ENCODE data around the gene LHX6.
A peak's percentile ranks its signal among the peaks of the same experiment; 100 is the strongest.

Gene LHX6

DNA sequence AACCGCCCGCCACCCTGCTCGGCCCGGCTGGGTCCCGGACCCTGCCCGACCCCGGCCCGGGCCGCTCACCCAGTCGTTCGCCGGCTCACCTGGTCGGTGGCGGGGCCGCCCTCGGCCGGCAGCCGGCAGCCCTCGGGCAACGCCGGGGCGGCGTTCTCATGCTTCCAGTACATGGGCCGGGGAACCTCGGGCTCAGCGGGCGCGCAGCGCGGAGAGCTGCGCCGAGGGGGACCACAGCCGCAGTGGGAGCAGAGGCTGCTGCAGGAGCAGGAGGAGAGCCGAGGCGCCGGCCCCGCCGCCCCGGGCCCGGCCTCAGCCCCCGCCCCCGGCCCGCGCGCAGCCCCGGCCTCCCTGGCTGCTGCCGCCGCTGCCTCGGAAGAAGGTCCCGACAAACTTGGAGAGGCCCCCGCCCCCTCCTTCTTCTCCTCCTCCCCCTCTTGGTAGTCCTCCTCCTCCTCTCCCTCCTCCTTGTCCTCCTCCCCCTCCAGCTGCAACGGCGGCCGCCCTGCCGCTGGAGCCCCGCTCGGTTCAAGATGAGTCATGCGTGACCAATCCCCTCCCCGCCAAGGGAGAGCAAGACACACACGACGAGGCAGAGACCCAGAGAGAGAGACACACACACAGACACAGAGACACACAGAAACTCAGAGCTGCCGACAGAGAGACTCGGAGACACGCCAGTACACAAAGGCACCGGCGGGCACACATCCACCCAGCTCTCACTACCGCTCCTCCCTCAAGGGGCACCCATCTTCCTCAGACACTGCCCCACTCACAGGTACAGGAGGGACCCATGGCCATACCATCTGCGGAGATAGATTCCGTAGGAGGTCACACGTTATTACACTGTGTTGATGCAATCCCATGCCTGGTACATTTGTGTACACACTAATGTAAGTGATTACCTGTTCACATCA is at the start of gene LHX6:
TSS of gene LHX6 (minus strand) at position 390 of the 917 bp plus-strand sequence. CDS start at position 173, 217 bp downstream.
- no peak for DNase-seq

DNA sequence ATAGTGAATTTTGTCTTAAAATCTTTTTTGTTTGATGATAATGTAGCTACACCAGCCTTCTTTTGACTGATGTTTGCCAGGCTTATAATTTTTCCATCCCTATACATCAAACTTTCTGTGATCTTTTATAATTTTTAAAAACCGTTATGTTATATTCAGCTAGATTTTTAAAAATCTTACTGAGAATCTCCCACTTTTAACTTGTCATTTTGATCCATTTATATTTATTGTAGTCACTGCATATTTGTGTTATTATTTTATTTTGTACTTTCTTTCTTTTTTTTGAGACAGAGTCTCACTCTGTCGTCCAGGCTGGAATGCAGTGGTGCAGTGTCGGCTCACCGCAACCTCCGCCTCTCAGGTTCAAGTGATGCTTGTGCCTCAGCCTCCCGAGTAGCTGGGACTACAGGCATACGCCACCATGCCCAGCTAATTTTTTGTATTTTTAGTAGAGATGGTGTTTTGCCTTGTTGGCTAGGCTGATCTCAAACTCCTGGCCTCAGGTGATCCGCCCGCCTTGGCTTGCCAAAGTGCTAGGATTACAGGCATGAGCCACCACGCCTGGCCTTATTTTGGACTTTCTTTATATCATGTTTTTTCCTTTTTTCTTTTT is 48.6 kb upstream of the LHX6 start:
- no peak for DNase-seq

DNA sequence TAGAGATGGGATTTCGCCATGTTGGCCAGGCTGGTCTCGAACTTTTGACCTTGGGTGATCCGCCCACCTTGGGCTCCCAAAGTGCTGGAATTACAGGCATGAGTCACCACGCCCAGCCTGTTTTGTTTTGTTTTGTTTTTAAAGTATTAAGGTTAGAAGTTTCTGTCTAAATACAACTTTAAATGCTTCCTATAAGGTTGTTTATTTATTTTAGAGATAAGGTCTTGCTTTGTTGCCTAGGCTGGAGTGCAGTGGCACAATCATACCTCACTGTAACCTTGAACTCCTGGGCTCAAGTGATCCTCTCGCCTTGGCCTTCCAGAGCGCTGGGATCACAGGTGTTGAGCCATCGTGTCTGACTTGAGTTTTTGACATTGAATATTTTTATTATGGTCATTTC is 47.3 kb upstream of the LHX6 start:
- no peak for DNase-seq

DNA sequence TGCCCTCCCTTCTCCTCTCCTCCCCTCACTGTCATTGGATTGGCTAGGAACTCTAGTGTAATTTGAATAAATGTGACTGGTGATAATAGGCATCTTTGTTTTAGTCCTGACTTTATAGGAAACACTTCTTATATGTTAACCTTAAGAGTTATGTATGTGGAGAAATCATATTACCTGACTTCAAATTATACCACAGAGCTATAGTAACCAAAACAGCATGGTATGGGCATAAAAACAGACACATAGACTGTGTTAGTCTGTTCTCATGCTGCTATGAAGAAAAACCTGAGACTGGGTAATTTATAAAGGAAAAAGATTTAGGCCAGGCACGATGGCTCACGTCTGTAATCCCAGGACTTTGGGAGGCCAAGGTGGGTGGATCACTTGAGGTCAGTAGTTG is 45.3 kb upstream of the LHX6 start:
- DNase-seq, result no peak

DNA sequence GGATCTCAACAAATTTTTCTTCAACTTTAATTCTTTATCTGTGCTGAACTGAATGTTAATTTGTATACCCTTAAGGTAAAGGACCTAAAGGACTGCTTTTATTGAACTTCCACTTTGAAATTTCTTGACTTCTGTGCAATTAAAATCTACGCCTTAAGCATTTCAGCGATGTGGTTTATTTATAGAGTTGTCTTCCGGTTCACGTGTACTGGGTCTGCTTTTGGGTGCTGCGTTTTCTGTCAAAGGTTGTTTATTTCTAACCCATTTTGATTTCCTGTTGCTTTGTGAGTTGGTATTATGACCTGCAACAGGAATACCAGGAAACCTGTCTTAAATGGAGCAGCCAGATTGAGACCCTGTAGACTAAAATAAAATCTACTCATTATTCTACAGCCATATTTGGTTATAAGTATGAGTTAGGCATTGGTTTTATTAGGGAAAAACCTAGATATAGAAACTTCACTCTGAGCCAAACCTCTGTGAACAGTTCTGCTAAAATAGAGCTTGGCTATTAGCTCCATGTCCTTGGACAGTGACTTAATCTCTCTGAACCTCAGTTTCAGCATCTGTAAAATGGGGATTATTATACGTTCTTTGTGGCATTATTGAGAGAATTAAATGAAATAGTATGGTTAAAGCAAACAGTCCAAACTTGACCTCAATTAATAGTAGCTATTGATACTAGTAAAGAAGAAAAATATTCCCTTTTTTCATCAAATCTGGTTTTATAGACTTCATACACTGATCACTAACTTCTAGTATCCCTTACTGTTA is 39.5 kb upstream of the LHX6 start:
- no peak for DNase-seq

DNA sequence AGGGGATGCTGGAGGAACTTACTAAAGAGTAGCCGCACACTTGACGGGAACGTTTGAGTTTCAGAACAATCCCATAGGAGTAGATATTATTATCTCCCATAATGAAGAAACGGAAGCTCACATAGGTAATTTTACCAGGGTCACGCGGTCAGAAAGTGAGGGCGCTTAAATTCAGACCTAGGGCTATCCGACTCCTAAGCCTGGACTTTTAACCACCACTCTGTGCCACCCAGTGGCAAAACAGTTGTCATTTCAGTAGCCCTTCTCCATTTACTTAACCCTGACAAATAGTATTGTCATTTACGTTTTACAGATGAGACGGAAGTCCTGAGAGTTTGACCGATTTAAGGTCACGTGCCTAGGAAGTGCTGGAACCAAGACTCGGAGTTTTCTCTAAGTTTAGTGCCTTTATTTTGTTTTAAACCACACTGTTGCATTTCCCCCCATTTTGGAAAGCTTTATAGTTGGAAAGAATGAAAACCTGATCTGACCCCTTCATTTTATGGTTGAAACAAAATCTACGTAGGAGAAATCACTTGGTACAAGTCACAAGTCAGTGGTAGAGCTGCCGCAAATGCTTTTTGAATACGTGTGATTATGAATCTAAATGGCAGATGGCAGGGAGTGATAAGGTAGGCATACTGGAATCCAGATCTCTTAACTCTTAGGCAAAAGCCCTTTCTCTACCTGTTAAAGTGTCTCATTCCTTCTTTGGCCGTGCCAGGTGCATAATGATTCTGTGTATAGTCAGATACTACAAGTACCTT is 36.6 kb upstream of the LHX6 start:
- no peak for DNase-seq

DNA sequence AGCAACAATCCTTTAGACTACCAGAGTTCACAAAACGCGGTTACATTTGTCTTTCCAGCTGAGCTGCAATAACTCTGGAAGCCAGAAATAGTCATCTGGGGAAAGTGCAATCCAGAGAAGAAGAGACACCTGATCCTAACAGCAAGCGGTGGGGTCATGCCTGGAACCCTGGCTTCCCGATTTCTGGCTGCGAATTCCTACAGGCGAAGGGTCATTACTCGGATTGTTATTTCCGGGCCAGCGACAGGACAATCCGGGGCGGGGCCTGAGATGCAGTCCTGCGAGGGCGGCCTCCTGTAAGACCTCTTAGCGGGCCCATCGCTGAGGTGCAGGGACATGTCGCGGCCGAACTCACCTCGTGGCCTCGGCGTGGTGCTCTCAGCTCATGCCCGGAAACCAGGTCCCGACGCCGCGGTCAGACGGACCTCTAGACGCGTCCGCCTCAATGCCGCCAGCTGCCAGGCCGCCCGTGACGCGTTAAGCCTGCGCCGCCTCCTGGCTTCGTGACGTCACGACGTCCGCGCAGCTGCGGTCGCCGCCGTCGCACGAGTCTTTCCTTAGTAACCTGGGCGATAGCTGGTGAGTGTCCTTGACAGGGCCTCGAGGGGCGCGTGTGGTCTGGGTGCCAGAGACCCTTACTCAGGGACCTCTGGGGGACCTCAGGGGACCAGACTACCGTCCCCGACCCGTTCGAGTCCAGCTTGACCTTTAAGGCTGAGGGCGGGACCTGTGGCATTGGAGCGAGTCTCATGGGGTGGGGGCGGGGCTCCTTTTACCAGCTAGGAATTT is 35.8 kb upstream of the LHX6 start, which contains the start of the genes MRRF and RBM18:
TSS of gene MRRF (plus strand) at position 523 of the 789 bp plus-strand sequence. CDS start 6,010 bp downstream, outside the sequence.
TSS of gene RBM18 (minus strand) at position 481 of the 789 bp plus-strand sequence. CDS start 3,348 bp downstream, outside the sequence.
- peak; percentile 81 for DNase-seq

DNA sequence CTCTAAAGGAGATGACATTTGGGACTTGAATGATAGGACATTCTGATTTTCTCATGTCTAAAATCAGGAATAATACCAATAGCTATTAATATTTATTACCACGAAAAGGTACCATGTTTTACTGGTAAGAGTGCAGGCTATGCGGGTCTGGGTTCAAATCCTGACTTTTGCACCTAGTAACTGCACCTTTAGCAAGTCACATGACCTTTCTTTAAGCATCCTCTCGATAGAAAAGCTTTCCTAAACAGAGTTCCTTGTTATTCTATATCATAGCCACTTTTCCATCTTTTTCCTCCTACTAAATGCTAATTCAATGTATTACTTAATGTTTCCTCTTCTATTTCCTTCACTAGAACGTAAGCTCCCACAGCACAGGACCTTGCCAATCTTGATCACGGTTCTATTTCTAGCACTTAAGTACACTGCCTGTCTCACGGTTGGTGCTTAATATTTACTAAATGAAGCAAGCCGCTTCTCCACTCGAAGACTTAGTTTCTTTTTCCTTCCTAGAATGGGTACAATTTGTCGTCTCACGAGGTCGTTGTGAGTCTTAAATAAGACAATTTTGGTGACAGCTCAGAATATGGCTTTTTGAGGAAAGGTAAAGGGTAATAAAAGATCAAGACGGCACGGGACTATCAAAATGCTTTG is 35.1 kb upstream of the LHX6 start:
- no peak for DNase-seq

DNA sequence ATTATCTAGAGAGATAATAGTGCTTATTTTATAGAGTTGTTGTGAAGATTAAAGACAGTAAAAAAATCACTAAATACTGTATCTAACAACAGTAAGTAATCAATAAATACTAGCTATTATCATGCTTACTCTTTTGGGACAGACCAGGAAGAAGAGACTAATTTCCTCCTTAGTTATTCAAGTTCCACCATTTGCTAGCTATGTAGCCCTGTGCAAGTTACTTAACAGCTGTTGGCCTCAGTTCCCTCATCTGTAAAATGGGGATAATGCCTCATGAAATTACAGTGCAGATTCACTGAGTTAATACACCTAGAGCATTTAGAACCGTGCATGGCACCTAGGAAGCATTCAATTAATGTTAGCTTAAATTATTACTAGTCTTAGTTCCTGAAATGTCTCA is 33.3 kb upstream of the LHX6 start:
- DNase-seq, result no peak

DNA sequence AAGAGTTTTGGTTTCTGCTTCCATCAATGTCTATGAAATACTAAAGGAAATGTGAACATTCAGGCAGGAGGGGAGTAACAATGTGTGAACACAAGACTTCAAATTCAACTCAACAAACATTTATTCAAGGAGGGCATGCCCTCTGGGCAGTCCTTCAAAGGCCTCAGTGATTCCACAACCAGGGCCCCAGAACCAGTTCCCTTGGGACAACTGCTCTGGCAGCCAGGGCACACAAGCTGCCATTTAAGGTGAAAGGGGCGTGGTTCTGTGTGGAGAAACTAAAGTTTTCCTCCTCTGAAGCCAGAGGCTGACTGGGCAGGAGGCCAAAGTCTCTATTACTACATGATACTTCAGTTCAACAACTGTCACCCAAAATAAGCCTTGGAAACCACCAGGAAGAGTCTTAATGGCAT is 32.7 kb upstream of the LHX6 start:
- no peak for DNase-seq

DNA sequence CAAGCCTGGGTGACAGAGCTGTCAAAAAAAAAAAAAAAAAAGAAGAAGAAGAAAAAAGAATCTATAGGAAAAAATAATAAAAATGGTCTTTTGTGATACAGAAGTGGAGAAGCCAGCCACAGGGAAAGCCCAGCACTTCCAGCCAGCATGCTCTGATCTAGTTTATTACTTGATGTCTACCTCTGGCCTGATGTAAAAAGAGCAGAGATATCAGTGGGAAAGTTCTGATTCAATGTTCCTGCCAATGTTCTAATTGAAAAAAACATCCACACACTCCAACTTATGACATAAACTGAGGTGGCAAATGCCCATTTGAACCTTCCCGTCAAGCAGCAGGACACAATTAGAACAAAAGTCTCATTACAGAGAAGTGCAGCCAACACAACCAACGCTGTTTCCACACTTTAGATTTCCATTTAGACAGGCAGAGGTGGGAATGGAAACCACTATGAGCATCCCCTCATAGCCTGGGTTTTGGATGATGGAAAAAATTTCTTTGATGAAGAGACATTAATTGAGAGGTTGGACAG is 30.2 kb upstream of the LHX6 start:
- no peak for DNase-seq

DNA sequence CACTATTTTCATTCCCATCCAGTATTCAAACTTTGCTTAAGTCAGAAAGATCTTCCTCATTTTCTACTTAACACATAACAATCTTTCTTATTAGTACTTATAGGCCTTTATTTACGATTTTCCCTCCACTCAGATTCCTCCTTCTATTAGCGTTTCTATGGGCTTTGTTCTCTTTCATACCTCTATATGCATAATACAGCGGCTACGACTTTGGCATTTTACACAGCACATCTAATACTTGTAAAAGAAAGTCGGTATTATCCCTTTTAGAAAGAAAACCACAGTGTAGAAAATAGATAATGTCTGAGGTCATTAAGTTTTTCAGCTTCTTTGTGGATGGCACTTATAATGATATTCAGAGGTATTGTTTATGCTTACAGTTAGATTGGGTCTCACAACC is 27.4 kb upstream of the LHX6 start:
- DNase-seq, result no peak

DNA sequence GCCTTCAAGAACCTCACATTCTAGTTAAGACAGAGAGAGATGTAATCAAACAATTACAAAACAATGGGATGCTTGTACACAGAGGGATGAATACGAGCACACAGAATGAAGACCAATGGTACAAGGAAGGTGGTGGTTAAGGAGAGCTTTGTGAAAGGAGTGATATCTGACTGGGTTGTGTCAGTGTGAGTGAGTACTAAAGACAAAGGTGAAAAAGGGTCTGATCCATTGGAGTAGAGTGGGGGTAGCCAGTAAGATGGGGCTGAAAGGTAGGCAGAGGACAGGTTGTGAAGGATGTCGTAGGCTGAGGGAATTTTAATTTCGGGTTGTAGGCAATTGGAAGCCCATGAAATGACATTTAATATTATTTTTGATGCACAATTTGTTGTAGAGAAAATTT is 26.0 kb upstream of the LHX6 start:
- DNase-seq, result no peak

DNA sequence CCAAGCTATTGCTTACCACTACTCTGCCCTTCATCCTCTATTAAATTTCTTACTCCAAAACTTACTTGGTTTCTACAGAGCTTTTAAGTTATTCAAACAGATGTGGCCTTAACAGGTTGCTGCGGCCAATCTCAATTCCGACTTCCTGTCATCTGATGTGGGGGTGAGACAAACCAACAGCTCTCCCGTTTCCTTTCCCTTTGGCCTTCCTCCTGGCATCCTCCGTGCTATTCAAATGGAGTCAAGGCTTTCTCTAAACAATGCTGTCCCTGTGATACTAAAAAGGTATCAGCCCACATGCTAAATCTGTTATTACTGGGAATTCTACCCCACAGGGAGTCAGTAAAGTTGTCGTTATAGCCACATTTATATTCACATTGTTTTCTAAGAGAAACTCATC is 24.0 kb upstream of the LHX6 start:
- no peak for DNase-seq

DNA sequence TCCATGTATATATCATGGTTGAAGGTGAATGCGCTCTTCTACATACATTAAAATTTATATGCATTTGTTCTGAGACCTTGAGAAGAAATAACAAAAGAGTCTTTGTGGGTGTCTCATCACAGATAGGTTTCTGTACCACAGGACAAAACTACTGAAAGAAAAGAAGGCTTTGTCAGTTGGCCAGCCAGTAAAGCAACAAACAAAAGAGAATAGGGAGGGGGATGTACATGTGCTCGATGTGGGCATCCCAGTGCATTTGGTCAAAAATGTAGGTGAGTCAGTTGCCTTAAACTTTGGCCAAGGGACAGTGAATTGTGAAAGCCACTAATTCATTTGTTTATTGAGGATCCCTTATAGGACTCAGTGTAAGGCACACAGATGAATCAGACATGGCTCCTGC is 22.6 kb upstream of the LHX6 start:
- DNase-seq, result no peak

DNA sequence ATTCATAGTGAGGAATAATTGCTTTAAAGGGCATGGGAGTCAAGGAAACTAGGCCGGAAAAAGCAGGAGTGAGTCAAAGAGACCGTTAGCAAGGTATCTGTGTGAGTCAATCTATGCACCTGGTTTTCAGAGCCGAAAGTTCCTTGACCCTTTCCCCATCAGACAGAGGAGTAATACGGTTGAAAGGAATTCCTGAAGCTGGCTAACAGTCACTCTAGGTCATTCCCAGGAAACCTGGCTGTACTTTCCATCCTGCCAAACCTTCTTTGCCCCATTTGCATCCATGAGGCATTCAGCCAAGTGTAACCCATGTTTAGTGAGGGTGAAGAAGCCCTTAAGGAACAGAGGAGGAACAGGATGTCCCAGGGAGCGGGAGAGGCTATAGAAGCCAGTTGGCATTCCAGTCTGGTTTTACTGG is 19.7 kb upstream of the LHX6 start:
- no peak for DNase-seq

DNA sequence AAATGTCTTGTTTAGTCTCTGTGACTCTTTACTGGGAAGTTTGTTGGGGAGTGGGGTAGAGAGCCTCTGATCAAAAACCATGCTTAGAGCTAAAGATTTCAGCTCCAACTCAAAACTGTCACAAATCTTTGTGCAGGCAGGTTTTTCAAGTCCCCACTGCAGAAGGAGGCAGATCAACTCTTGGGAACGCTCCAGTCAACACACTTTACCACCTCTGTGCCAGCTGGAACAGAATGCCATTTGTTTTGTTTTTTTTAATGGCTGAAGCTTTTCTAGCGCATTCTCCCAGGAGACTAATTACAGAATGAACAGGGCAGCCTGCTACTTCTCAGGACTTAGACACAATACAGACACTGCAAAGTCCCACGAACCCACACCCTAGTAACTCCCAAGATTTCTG is 17.9 kb upstream of the LHX6 start:
- no peak for DNase-seq

DNA sequence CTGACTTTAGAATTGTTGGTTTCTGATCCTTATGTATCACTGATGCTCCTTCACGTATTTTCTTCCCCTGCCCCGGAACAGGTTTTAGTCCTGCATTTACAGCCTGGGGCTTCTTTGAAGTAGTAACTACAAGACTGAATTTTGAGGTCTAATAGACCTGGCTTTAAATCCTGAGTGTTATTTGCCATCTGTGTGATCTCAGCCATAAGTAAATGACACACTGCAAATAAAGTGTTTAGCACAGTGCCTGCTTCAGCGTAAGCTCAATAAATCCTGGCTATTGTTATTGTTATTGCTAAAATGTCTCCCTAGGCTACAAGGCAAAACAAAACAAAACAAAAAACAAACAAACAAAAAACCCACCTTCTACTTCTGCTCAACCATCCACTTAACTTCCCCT is 15.6 kb upstream of the LHX6 start:
- no peak for DNase-seq

DNA sequence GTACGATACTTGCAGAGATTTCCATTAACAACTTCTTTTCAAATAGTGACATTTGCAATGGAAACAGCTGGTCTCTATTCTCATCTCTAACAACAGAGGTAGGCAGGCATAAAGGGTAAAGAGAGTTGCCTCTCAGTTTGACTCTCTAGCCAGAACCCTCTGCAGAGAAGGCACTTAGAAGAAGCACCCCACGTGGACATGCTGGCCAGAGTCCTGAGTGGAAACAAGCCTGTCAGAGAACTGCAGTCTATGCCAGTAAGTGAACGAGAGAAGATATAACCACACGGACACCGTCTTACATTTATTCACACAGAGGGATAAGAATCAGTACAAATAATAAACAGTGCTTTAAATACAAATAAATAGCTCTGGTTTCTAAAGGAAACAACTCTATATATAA is 11.0 kb upstream of the LHX6 start:
- DNase-seq, result no peak

DNA sequence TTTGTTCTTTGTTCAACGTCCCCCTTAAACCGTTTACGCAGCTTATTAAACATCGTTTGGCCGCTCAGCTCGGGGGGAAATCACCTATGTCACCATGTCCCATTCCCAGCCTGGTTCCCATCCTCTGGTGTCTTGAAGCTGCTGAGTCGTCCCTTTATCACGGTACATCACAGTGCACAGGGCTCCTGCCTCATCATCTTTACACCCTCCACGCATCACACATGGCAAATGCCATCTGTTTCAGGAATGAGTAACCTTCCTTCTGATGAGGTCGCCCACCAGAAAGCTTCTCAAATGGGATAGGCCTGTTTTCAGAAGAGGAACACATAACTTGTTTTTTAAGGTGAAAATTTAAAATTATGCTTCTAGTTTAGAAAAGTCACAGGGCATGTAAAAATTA is 7.9 kb upstream of the LHX6 start:
- no peak for DNase-seq
